Measurements from ENCODE around the gene LRSAM1.

Gene LRSAM1

DNA sequence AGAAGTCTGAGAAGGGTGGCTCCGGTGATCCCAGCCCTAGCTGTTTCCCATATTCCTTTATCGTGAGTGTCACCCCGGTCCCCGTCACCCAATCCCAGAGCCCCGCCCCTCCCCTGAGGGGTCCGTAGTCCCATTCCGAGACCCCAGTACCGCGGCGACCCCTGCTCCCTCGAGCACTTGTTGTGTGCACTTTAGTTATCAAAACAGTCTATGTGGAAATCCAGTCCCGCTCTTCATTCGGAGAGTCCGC, 223 bp downstream of the LRSAM1 start:
- peaks cover 37% of the 10 kb centered on the region for H3K4me1 ChIP-seq (ENCODE audit: low read length)
- no peaks in the 10 kb centered on the region for H3K9me3 ChIP-seq (ENCODE audit: insufficient read depth, low read length)
- H3K36me3 ChIP-seq (replicated peaks; ENCODE audit: low read depth, low read length) = peaks cover 45% of the 10 kb centered on the region
- no peak for TF ChIP-seq EZH2phosphoT487 (IDR thresholded peaks at IDR 0.05; ENCODE audit: low read depth)
- TF ChIP-seq, protein P1, sequence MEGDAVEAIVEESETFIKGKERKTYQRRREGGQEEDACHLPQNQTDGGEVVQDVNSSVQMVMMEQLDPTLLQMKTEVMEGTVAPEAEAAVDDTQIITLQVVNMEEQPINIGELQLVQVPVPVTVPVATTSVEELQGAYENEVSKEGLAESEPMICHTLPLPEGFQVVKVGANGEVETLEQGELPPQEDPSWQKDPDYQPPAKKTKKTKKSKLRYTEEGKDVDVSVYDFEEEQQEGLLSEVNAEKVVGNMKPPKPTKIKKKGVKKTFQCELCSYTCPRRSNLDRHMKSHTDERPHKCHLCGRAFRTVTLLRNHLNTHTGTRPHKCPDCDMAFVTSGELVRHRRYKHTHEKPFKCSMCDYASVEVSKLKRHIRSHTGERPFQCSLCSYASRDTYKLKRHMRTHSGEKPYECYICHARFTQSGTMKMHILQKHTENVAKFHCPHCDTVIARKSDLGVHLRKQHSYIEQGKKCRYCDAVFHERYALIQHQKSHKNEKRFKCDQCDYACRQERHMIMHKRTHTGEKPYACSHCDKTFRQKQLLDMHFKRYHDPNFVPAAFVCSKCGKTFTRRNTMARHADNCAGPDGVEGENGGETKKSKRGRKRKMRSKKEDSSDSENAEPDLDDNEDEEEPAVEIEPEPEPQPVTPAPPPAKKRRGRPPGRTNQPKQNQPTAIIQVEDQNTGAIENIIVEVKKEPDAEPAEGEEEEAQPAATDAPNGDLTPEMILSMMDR (IDR thresholded peaks at IDR 0.05; ENCODE audit: low read depth, low read length) = no peak
- H3K9ac ChIP-seq (ENCODE audit: low read length) = peak overlapping the region; percentile 96
- peaks cover 41% of the 10 kb centered on the region for H4K20me1 ChIP-seq (ENCODE audit: insufficient read depth, low read length)
- H2AFZ ChIP-seq (ENCODE audit: low read depth, low read length) = peak overlapping the region; percentile 60; the same call in 1 of the 2 replicates
- peaks cover 52% of the 10 kb centered on the region for H3K79me2 ChIP-seq (ENCODE audit: low read length)
- H3K27ac ChIP-seq (ENCODE audit: low read length) = peak overlapping the region; percentile 83
- peak overlapping the region; percentile 90 for H3K4me3 ChIP-seq (ENCODE audit: low read length)
- H3K4me2 ChIP-seq (ENCODE audit: low read length) = peak overlapping the region; percentile 79
- H3K27me3 ChIP-seq (ENCODE audit: low read depth, low read length) = no peaks in the 10 kb centered on the region

DNA sequence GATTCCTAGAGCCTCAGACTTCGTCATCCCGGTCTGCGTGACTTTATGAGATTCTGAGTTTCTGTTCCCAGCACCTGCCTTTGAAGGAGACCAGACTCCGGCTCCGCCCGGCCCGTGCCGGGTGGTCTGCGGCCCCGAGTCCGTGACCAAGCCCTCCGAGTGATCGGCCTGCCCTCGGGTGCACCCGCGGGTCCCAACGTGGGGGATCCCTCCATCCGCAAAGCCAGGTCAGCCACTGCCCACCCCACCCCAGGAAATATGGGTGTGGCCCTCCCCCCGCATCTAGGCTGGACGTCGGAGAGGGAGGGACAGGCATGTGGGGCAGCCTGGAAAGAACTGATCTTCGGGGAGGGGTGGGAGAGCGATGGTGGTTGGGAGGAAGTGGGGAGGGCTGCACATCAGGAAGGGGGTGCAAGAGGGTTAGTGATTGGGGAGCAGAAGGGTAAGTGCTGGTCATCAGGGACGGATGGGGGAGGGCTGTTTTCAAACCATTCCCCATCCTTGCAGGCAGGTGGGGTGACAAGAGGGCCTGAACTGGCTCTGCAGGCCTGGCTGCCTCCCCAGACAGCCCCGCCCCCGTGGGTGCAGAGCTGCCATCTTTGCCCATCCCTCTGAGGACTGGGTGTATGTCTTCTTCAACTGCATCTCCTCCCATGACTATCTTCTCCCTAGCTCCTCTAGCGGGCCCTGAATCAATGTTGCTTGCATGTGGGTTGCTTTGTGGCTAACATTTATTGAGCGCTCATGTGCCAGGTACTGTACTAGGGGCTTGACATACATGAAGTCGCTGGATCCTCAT, 747 bp downstream of the LRSAM1 start:
- H4K20me1 ChIP-seq (ENCODE audit: insufficient read depth, low read length) = peaks cover 36% of the 10 kb centered on the region
- peak overlapping the region; percentile 90 for H3K4me3 ChIP-seq (ENCODE audit: low read length)
- H3K36me3 ChIP-seq (replicated peaks; ENCODE audit: low read depth, low read length) = peaks cover 39% of the 10 kb centered on the region
- H3K9ac ChIP-seq (ENCODE audit: low read length) = peak overlapping the region; percentile 96
- no peaks in the 10 kb centered on the region for H3K27me3 ChIP-seq (ENCODE audit: low read depth, low read length)
- TF ChIP-seq EZH2phosphoT487 (IDR thresholded peaks at IDR 0.05; ENCODE audit: low read depth) = no peak
- TF ChIP-seq, protein P1 (IDR thresholded peaks at IDR 0.05; ENCODE audit: low read depth, low read length) = no peak
- peak overlapping the region; percentile 83 for H3K27ac ChIP-seq (ENCODE audit: low read length)
- no peaks in the 10 kb centered on the region for H3K9me3 ChIP-seq (ENCODE audit: insufficient read depth, low read length)
- H3K79me2 ChIP-seq (ENCODE audit: low read length) = peaks cover 52% of the 10 kb centered on the region
- peaks cover 37% of the 10 kb centered on the region for H3K4me1 ChIP-seq (ENCODE audit: low read length)
- H2AFZ ChIP-seq (ENCODE audit: low read depth, low read length) = peak overlapping the region; percentile 60; the same call in 1 of the 2 replicates
- H3K4me2 ChIP-seq (ENCODE audit: low read length) = peak overlapping the region; percentile 79

DNA sequence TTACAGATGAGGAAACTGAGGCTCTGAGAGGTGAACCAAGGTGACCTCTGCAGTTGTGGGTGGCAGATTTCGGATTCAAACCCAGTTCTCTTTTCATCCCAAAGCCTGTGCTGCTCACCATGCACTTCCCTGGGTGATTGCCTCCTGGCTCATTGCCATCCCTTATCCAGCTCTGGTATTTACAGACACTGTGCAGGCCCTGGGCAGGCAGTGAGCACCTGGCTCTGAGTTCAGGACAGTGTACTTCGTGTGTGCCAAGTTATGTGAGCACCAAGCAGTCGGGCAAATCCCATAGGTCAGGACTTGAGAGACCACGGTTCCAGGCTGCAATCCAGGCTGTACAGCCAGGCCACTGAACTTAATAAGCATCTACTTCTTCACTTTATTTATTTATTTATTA, 1.4 kb downstream of the LRSAM1 start:
- no peak for TF ChIP-seq EZH2phosphoT487 (IDR thresholded peaks at IDR 0.05; ENCODE audit: low read depth)
- TF ChIP-seq, protein P1 (IDR thresholded peaks at IDR 0.05; ENCODE audit: low read depth, low read length) = no peak
- H3K4me1 ChIP-seq (ENCODE audit: low read length) = peaks cover 37% of the 10 kb centered on the region
- no peaks in the 10 kb centered on the region for H3K27me3 ChIP-seq (ENCODE audit: low read depth, low read length)
- peaks cover 30% of the 10 kb centered on the region for H4K20me1 ChIP-seq (ENCODE audit: insufficient read depth, low read length)
- H3K27ac ChIP-seq (ENCODE audit: low read length) = no peak overlapping the region
- peak overlapping the region; percentile 96; the same call in 1 of the 2 replicates for H3K9ac ChIP-seq (ENCODE audit: low read length)
- H3K36me3 ChIP-seq (replicated peaks; ENCODE audit: low read depth, low read length) = peaks cover 38% of the 10 kb centered on the region
- H2AFZ ChIP-seq (ENCODE audit: low read depth, low read length) = no peak overlapping the region
- H3K9me3 ChIP-seq (ENCODE audit: insufficient read depth, low read length) = no peaks in the 10 kb centered on the region
- peak overlapping the region; percentile 90 for H3K4me3 ChIP-seq (ENCODE audit: low read length)
- peak overlapping the region; percentile 79 for H3K4me2 ChIP-seq (ENCODE audit: low read length)
- H3K79me2 ChIP-seq (ENCODE audit: low read length) = peaks cover 51% of the 10 kb centered on the region

DNA sequence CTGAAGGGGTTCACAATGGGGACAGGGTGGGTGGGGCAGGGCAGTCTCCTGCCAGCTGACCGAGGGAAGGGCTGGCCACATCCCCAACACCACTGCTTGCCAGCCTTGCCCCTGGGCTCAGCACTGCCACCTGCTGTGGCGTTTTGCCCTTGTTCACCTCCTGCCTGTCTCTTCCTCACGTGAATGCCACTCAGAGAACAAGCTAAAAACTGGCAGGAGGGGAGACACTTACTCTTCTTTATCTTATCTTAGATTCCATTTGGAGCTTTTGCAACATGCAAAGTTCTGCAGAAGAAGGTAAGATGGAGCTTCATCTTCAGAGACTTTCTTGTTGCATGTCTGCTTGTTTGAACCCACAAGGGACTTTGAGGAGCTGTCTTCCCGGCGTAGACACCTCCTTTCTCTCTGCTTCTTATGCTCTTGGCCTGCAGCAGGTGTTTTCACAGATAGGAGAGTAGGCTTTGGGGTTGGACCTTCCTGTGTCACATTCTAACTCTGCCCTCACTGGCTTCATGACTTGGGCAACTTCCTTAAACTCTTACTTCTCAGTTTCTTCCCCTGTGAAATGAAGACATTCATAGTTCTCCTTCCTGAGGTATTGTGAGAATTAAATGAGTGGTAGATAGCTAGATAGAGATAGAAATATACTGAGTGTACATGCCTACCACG, 4.1 kb downstream of the LRSAM1 start:
- peaks cover 13% of the 10 kb centered on the region for H3K36me3 ChIP-seq (replicated peaks; ENCODE audit: low read depth, low read length)
- peak overlapping the region; percentile 36 for H3K9ac ChIP-seq (ENCODE audit: low read length)
- H3K79me2 ChIP-seq (ENCODE audit: low read length) = peaks cover 23% of the 10 kb centered on the region
- H3K4me3 ChIP-seq (ENCODE audit: low read length) = peak overlapping the region; percentile 60
- peaks cover 25% of the 10 kb centered on the region for H3K4me1 ChIP-seq (ENCODE audit: low read length)
- peak overlapping the region; percentile 80 for H3K4me2 ChIP-seq (ENCODE audit: low read length)
- peak overlapping the region; percentile 81 for H3K27ac ChIP-seq (ENCODE audit: low read length)
- H2AFZ ChIP-seq (ENCODE audit: low read depth, low read length) = peak overlapping the region; percentile 42; the same call in 1 of the 2 replicates
- TF ChIP-seq, protein P1 (IDR thresholded peaks at IDR 0.05; ENCODE audit: low read depth, low read length) = peak; percentile 54
- no peak for TF ChIP-seq EZH2phosphoT487 (IDR thresholded peaks at IDR 0.05; ENCODE audit: low read depth)
- no peaks in the 10 kb centered on the region for H3K27me3 ChIP-seq (ENCODE audit: low read depth, low read length)
- H4K20me1 ChIP-seq (ENCODE audit: insufficient read depth, low read length) = peaks cover 2% of the 10 kb centered on the region; the same call in 1 of the 2 replicates
- no peaks in the 10 kb centered on the region for H3K9me3 ChIP-seq (ENCODE audit: insufficient read depth, low read length)
